Measurements from ENCODE around the gene APBA1. TPM values are rescaled to one million over a fixed set of nuclear protein-coding genes. Genes with fewer than 3 reads are reported as not detected.

Gene APBA1
- polyA plus RNA-seq, 1 donor (not counting 4 experiments of a cell fraction or from before 2014, with no cell fraction given): 0.66 TPM

- FAIRE-seq: no peak
- Histone ChIP-seq H3K27me3 (ENCODE audit: control insufficient read depth, extremely low read depth, insufficient read depth, low read length) (no peaks in the 10 kb centered on the region), H3K9me1 (ENCODE audit: control insufficient read depth, extremely low read depth, insufficient read depth, low read length) (no peaks in the 10 kb centered on the region), H3K9ac (ENCODE audit: control insufficient read depth, extremely low read depth, insufficient read depth, low read length) (no peak overlapping the region), H3K79me2 (ENCODE audit: control insufficient read depth, insufficient read depth, low read length) (no peaks in the 10 kb centered on the region), H3K27ac (ENCODE audit: control insufficient read depth, insufficient read depth, low read length) (no peak overlapping the region), H2AFZ (ENCODE audit: control insufficient read depth, low read length) (no peak overlapping the region), H3K9me3 (ENCODE audit: control insufficient read depth, low read depth, low read length) (no peaks in the 10 kb centered on the region), H3K4me3 (ENCODE audit: control insufficient read depth in 2 of 3, extremely low read depth in 1 of 3, insufficient read depth in 2 of 3, low read depth in 1 of 3, low read length in 3 of 3) (no peak overlapping the region), H3K36me3 (ENCODE audit: control insufficient read depth in 2 of 2, extremely low read depth in 1 of 2, insufficient read depth in 2 of 2, low read length in 2 of 2) (no peaks in the 10 kb centered on the region), H3K4me2 (ENCODE audit: control insufficient read depth, extremely low read depth, insufficient read depth, low read depth, low read length) (no peak overlapping the region), H3K4me1 (ENCODE audit: control insufficient read depth, extremely low read depth, insufficient read depth, low read length) (no peaks in the 10 kb centered on the region), H4K20me1 (ENCODE audit: control insufficient read depth, extremely low read depth, insufficient read depth, low read length) (no peaks in the 10 kb centered on the region)
- TF ChIP-seq CTCF (optimal IDR thresholded peaks at IDR 0.05 in 1 of 3, IDR thresholded peaks at IDR 0.05 in 1 of 3, conservative IDR thresholded peaks at IDR 0.05 in 1 of 3; ENCODE audit: extremely low read depth in 1 of 3, insufficient read depth in 2 of 3, low read length in 3 of 3) (no peak), EZH2 (IDR thresholded peaks at IDR 0.05; ENCODE audit: low read length) (no peak)
- DNase-seq (ENCODE audit: low read depth, low spot score): no peak
- dilution Hi-C loops (cut with MboI; ENCODE audit: extremely low pct_ligation_motif_present, low sequenced_read_pairs): no loop called here
Observed at GRCh38 chr9:69653261-69653660, 18.9 kb downstream of the APBA1 start.

- dilution Hi-C loops (cut with MboI; ENCODE audit: extremely low pct_ligation_motif_present, low sequenced_read_pairs): no loop called here
- no peak for TF ChIP-seq CTCF (optimal IDR thresholded peaks at IDR 0.05 in 1 of 3, IDR thresholded peaks at IDR 0.05 in 1 of 3, conservative IDR thresholded peaks at IDR 0.05 in 1 of 3; ENCODE audit: extremely low read depth in 1 of 3, insufficient read depth in 2 of 3, low read length in 3 of 3)
- TF ChIP-seq EZH2 (IDR thresholded peaks at IDR 0.05; ENCODE audit: low read length): no peak
- H3K27ac ChIP-seq (ENCODE audit: control insufficient read depth, insufficient read depth, low read length): no peak overlapping the region
- H3K9me3 ChIP-seq (ENCODE audit: control insufficient read depth, low read depth, low read length): no peaks in the 10 kb centered on the region
- peaks cover 9% of the 10 kb centered on the region for H3K4me1 ChIP-seq (ENCODE audit: control insufficient read depth, extremely low read depth, insufficient read depth, low read length)
- H4K20me1 ChIP-seq (ENCODE audit: control insufficient read depth, extremely low read depth, insufficient read depth, low read length): no peaks in the 10 kb centered on the region
- no peaks in the 10 kb centered on the region for H3K36me3 ChIP-seq (ENCODE audit: control insufficient read depth in 2 of 2, extremely low read depth in 1 of 2, insufficient read depth in 2 of 2, low read length in 2 of 2)
- no peak overlapping the region for H3K4me2 ChIP-seq (ENCODE audit: control insufficient read depth, extremely low read depth, insufficient read depth, low read depth, low read length)
- H3K79me2 ChIP-seq (ENCODE audit: control insufficient read depth, insufficient read depth, low read length): no peaks in the 10 kb centered on the region
- H3K9ac ChIP-seq (ENCODE audit: control insufficient read depth, extremely low read depth, insufficient read depth, low read length): no peak overlapping the region
- no peaks in the 10 kb centered on the region for H3K27me3 ChIP-seq (ENCODE audit: control insufficient read depth, extremely low read depth, insufficient read depth, low read length)
- H3K4me3 ChIP-seq (ENCODE audit: control insufficient read depth in 2 of 3, extremely low read depth in 1 of 3, insufficient read depth in 2 of 3, low read depth in 1 of 3, low read length in 3 of 3): no peak overlapping the region
- no peaks in the 10 kb centered on the region for H3K9me1 ChIP-seq (ENCODE audit: control insufficient read depth, extremely low read depth, insufficient read depth, low read length)
- no peak for FAIRE-seq
- no peak for DNase-seq (ENCODE audit: low read depth, low spot score)
- H2AFZ ChIP-seq (ENCODE audit: control insufficient read depth, low read length): no peak overlapping the region
Observed at GRCh38 chr9:69649566-69650250, 22.5 kb downstream of the APBA1 start.

All from keratinocyte (primary cell).